Glomerular visceral epithelial cell (primary cell): Measurements from ENCODE around the gene CAMKV.

Experiments used
- DNase-seq: peaks from one replicate; pipeline ENCODE4 v3.0.0-alpha.2; 2016; ENCODE audit errors: extremely low spot score

CAMKV gene

GRCh38 chr3:49895791-49896190 lies 26.1 kb upstream of the CAMKV start:
- no peak for DNase-seq

- DNase-seq = no peak
These were observed 19.6 kb upstream of the CAMKV start for GRCh38 chr3:49889296-49889695.

GRCh38 chr3:49886922-49887265 lies 17.2 kb upstream of the CAMKV start:
- DNase-seq = no peak

GRCh38 chr3:49883998-49884397 lies 14.3 kb upstream of the CAMKV start:
- DNase-seq = no peak

GRCh38 chr3:49882166-49882565 lies 12.5 kb upstream of the CAMKV start:
- DNase-seq = no peak

GRCh38 chr3:49880581-49881315 lies 11.0 kb upstream of the CAMKV start:
- no peak for DNase-seq

- no peak for DNase-seq
These were observed 10.0 kb upstream of the CAMKV start for GRCh38 chr3:49879721-49880120.

GRCh38 chr3:49878686-49879085 lies 9.0 kb upstream of the CAMKV start:
- DNase-seq = no peak

GRCh38 chr3:49877716-49878115 lies 8.0 kb upstream of the CAMKV start:
- DNase-seq = no peak

GRCh38 chr3:49876567-49876966 lies 6.9 kb upstream of the CAMKV start:
- no peak for DNase-seq

GRCh38 chr3:49873623-49874022 lies 3.9 kb upstream of the CAMKV start:
- DNase-seq = no peak

GRCh38 chr3:49872801-49873281 lies 3.1 kb upstream of the CAMKV start:
- peak; percentile 51 for DNase-seq

- DNase-seq = no peak
These were observed 1.9 kb upstream of the CAMKV start for GRCh38 chr3:49871531-49872153.

- DNase-seq = no peak
These were observed 742 bp downstream of the CAMKV start for GRCh38 chr3:49868862-49869466.

GRCh38 chr3:49867871-49868321 lies 1.8 kb downstream of the CAMKV start:
- peak; percentile 24 for DNase-seq

GRCh38 chr3:49867400-49867799 lies 2.3 kb downstream of the CAMKV start:
- no peak for DNase-seq

GRCh38 chr3:49865198-49865784 lies 4.4 kb downstream of the CAMKV start:
- DNase-seq = no peak

- DNase-seq = no peak
These were observed 5.2 kb downstream of the CAMKV start for GRCh38 chr3:49864505-49864904.

GRCh38 chr3:49859576-49860305 lies 10.0 kb downstream of the CAMKV start:
- DNase-seq = no peak

GRCh38 chr3:49856181-49857005 lies 13.3 kb downstream of the CAMKV start, which contains the start of gene TRAIP:
TSS of gene TRAIP (minus strand) at chr3:49856564. CDS start at chr3:49856453, 111 bp downstream.
- DNase-seq = peak; percentile 92

- no peak for DNase-seq
These were observed 14.0 kb downstream of the CAMKV start for GRCh38 chr3:49855662-49856061.
